ENCODE measurements around the gene UAP1L1. TPM values are rescaled to one million over a fixed set of nuclear protein-coding genes. Genes with fewer than 3 reads are reported as not detected.

The UAP1L1 gene
- total RNA-seq, 6 donors from 2014 or later: 10.5 to 69.1 (median 34.0) TPM

GRCh38 chr9:137103206-137103999, 26.1 kb downstream of the UAP1L1 start:
- Histone ChIP-seq H3K4me1 (no peaks in the 10 kb centered on the region), H3K27ac (no peak overlapping the region), H3K27me3 (no peaks in the 10 kb centered on the region), H3K36me3 (peaks cover 25 to 97% (median 91%) of the 10 kb centered on the region in 4 donors), H3K9me3 (no peaks in the 10 kb centered on the region), H3K4me3 (no peak overlapping the region)
- no peak for DNase-seq
- no peak for ATAC-seq (ENCODE audit: low FRiP score in 2 of 2)
- no peak for TF ChIP-seq CTCF (IDR thresholded peaks at IDR 0.05)
- no peak for TF ChIP-seq POLR2AphosphoS5 (IDR thresholded peaks at IDR 0.05)
- no peak for TF ChIP-seq POLR2A (IDR thresholded peaks at IDR 0.05)
- TF ChIP-seq EP300 (IDR thresholded peaks at IDR 0.05): no peak
- WGBS, 2 donors: 94% methylated on average over 37 of the region's 37 CpGs

DNA sequence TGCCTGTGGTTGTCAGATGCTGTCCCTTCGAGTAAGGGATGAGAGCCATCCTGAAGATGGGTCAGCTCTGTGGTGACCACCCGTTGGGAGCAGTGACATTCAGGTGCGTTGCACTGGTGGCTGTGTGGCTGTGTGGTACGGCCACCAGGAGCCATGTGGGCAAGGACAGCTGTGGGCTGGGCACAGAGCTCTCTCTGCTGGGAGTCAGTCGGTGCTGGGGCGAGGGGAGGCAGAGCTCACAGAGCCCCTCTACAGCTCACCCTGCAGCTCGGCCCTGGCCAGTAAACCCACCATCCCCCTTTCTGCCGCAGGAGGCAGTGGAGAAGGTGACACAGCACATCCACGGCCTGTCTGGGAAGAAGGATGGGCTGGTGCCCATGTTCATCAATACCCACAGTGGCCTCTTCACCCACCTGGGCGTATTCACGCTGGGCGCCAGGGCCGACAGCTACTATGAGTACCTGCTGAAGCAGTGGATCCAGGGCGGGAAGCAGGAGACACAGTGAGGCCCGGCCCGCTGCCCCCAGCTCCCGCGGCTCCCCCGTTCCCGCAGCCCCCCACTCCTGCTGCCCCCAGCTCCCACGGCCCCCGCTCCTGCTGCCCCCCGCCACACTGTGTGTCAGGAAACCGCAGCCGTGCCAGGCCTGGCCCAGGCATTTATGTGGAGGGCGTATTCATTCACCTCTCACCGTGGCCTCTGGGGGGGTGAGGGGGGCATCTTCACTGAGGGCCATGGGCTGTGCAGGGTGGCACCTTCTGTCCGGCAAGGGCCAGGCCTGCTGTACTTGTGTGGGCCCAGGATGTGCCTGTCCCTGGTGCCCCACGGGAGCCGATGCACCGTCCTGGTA, 28.7 kb downstream of the UAP1L1 start:
- DNase-seq: peak in 1 of 2 donors; percentile 50
- H3K4me1 ChIP-seq: no peaks in the 10 kb centered on the region
- TF ChIP-seq EP300 (IDR thresholded peaks at IDR 0.05) (no peak), POLR2A (IDR thresholded peaks at IDR 0.05) (no peak), POLR2AphosphoS5 (IDR thresholded peaks at IDR 0.05) (no peak), CTCF (IDR thresholded peaks at IDR 0.05) (no peak)
- H3K36me3 ChIP-seq: peaks cover 26 to 99% (median 89%) of the 10 kb centered on the region in 4 donors
- no peak for ATAC-seq (ENCODE audit: low FRiP score in 2 of 2)
- H3K9me3 ChIP-seq: no peaks in the 10 kb centered on the region
- H3K4me3 ChIP-seq: no peak overlapping the region
- no peaks in the 10 kb centered on the region for H3K27me3 ChIP-seq
- 93 to 98% methylated on average over 8 to 18 of the region's 31 CpGs for WGBS, 2 donors
- H3K27ac ChIP-seq: no peak overlapping the region

- 93 to 95% methylated on average over 18 to 24 of the region's 27 CpGs for WGBS, 2 donors
- H3K4me3 ChIP-seq: no peak overlapping the region
- DNase-seq: peak in 1 of 2 donors; percentile 80
- H3K4me1 ChIP-seq: no peaks in the 10 kb centered on the region
- H3K27ac ChIP-seq: no peak overlapping the region
- H3K9me3 ChIP-seq: no peaks in the 10 kb centered on the region
- peaks cover 24 to 98% (median 87%) of the 10 kb centered on the region in 4 donors for H3K36me3 ChIP-seq
- no peaks in the 10 kb centered on the region for H3K27me3 ChIP-seq
- TF ChIP-seq CTCF (IDR thresholded peaks at IDR 0.05) (no peak), POLR2A (IDR thresholded peaks at IDR 0.05) (no peak), EP300 (IDR thresholded peaks at IDR 0.05) (no peak), POLR2AphosphoS5 (IDR thresholded peaks at IDR 0.05) (no peak)
- ATAC-seq (ENCODE audit: low FRiP score in 2 of 2): no peak
Observed at GRCh38 chr9:137106662-137107250, 29.4 kb downstream of the UAP1L1 start.

DNA sequence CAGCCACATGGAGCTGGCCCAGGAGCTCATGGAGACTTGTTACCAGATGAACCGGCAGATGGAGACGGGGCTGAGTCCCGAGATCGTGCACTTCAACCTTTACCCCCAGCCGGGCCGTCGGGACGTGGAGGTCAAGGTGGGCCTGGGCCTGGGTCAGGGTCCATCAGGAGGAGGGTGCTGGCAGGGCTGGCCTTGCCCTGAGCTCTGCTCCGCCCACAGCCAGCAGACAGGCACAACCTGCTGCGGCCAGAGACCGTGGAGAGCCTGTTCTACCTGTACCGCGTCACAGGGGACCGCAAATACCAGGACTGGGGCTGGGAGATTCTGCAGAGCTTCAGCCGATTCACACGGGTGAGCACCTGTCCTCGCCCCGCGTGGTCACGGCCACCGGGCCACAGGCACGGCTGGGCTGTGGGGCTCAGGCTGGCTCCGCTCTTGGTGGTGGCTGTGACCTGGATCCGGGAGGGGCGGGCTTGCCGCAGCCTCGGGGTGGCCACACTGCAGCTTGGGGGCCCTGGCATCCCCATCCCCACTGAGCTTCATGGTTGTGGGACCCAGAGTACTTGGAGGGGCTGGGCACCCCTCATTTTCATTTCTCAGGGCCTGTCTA, 30.1 kb downstream of the UAP1L1 start:
- TF ChIP-seq POLR2A (IDR thresholded peaks at IDR 0.05) (no peak), POLR2AphosphoS5 (IDR thresholded peaks at IDR 0.05) (no peak), EP300 (IDR thresholded peaks at IDR 0.05) (no peak), CTCF (IDR thresholded peaks at IDR 0.05) (no peak)
- Histone ChIP-seq H3K27ac (no peak overlapping the region), H3K9me3 (no peaks in the 10 kb centered on the region), H3K4me1 (no peaks in the 10 kb centered on the region), H3K36me3 (peaks cover 21 to 98% (median 86%) of the 10 kb centered on the region in 4 donors), H3K27me3 (no peaks in the 10 kb centered on the region), H3K4me3 (no peak overlapping the region)
- no peak for ATAC-seq (ENCODE audit: low FRiP score in 2 of 2)
- WGBS, 2 donors: 86 to 95% methylated on average over 8 to 18 of the region's 27 CpGs
- peak in 1 of 2 donors; percentile 73 for DNase-seq

All from upper lobe of left lung (tissue), 6 donors.